Fibroblast of villous mesenchyme (primary cell): ENCODE results near the gene KREMEN1. TPM values are rescaled to one million over a fixed set of nuclear protein-coding genes. Genes with fewer than 3 reads are reported as not detected.

Experiments used
- DNase-seq: peaks from one replicate; pipeline ENCODE4 v3.0.0-alpha.2; 2010; ENCODE audit warnings: low read depth
- H3K4me3 ChIP-seq: 2 replicates; pipeline ENCODE4 v1.5.1; 2011; ENCODE audit warnings: low read depth, mild to moderate bottlenecking, low read length
- CTCF ChIP-seq: IDR thresholded peaks from 2 replicates; pipeline ENCODE4 v1.5.1; 2012; ENCODE audit warnings: low read depth, mild to moderate bottlenecking, low read length; ENCODE audit not compliant: insufficient read depth
- total RNA-seq: library from RNA; depleted of rRNA; stranded (reverse); fragments of >200 nt; gene quantifications from 2 replicates; pipeline ENCODE4 v1.2.3, GENCODE V29; 2012

The KREMEN1 gene
- total RNA-seq, 1 donor = 2.6 TPM

GRCh38 chr22:29128891-29129807 is 56.3 kb downstream of the KREMEN1 start:
- TF ChIP-seq CTCF = no peak
- DNase-seq = peak; percentile 45
- no peak overlapping the region for H3K4me3 ChIP-seq

- H3K4me3 ChIP-seq = no peak overlapping the region
- DNase-seq = no peak
- no peak for TF ChIP-seq CTCF
These were observed 56.9 kb downstream of the KREMEN1 start for GRCh38 chr22:29129808-29130140.

- no peak overlapping the region for H3K4me3 ChIP-seq
- no peak for TF ChIP-seq CTCF
- DNase-seq = no peak
These were observed 57.6 kb downstream of the KREMEN1 start for GRCh38 chr22:29130476-29130875.

GRCh38 chr22:29133603-29134133 is 60.8 kb downstream of the KREMEN1 start:
- no peak overlapping the region for H3K4me3 ChIP-seq
- DNase-seq = no peak
- no peak for TF ChIP-seq CTCF

- no peak for TF ChIP-seq CTCF
- H3K4me3 ChIP-seq = no peak overlapping the region
- no peak for DNase-seq
These were observed 61.6 kb downstream of the KREMEN1 start for GRCh38 chr22:29134448-29134847.

- no peak for TF ChIP-seq CTCF
- H3K4me3 ChIP-seq = no peak overlapping the region
- DNase-seq = no peak
These were observed 64.2 kb downstream of the KREMEN1 start for GRCh38 chr22:29136782-29137700.
